LNCaP clone FGC (cell line): ENCODE data around the gene GRM4.

Experiments
- DNase-seq: peaks from one replicate; pipeline ENCODE4 v3.0.0-alpha.2; 2011; ENCODE audit warnings: low read depth
- H3K4me3 ChIP-seq: 2 replicates; pipeline ENCODE4 v1.5.1; 2011; ENCODE audit warnings: mild to moderate bottlenecking, low read depth, low read length, control low read depth
- TF ChIP-seq, protein P1 (sequence below): IDR thresholded peaks from 2 replicates; pipeline ENCODE4 v1.5.1; 2012; ENCODE audit warnings: mild to moderate bottlenecking; ENCODE audit not compliant: control insufficient read depth, insufficient read depth; ENCODE audit errors: extremely low read depth

GRM4 gene

GRCh38 chr6:33990061-33990541, 155.8 kb downstream of the GRM4 start:
- no peak overlapping the region for H3K4me3 ChIP-seq
- TF ChIP-seq, protein P1, sequence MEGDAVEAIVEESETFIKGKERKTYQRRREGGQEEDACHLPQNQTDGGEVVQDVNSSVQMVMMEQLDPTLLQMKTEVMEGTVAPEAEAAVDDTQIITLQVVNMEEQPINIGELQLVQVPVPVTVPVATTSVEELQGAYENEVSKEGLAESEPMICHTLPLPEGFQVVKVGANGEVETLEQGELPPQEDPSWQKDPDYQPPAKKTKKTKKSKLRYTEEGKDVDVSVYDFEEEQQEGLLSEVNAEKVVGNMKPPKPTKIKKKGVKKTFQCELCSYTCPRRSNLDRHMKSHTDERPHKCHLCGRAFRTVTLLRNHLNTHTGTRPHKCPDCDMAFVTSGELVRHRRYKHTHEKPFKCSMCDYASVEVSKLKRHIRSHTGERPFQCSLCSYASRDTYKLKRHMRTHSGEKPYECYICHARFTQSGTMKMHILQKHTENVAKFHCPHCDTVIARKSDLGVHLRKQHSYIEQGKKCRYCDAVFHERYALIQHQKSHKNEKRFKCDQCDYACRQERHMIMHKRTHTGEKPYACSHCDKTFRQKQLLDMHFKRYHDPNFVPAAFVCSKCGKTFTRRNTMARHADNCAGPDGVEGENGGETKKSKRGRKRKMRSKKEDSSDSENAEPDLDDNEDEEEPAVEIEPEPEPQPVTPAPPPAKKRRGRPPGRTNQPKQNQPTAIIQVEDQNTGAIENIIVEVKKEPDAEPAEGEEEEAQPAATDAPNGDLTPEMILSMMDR = no peak
- DNase-seq = no peak

GRCh38 chr6:33989016-33989854, 156.7 kb downstream of the GRM4 start:
- TF ChIP-seq, protein P1 = no peak
- H3K4me3 ChIP-seq = no peak overlapping the region
- no peak for DNase-seq

- H3K4me3 ChIP-seq = no peak overlapping the region
- TF ChIP-seq, protein P1 = no peak
- DNase-seq = no peak
Measured at GRCh38 chr6:33988121-33989015, 157.5 kb downstream of the GRM4 start.

GRCh38 chr6:33987531-33988021, 158.3 kb downstream of the GRM4 start:
- H3K4me3 ChIP-seq = no peak overlapping the region
- DNase-seq = no peak
- TF ChIP-seq, protein P1 = no peak

GRCh38 chr6:33985947-33986346, 159.9 kb downstream of the GRM4 start:
- DNase-seq = no peak
- H3K4me3 ChIP-seq = no peak overlapping the region
- TF ChIP-seq, protein P1 = no peak

- TF ChIP-seq, protein P1 = no peak
- no peak for DNase-seq
- H3K4me3 ChIP-seq = no peak overlapping the region
Measured at GRCh38 chr6:33985313-33985751, 160.6 kb downstream of the GRM4 start.
